ENCODE measurements around the gene ARHGEF37.

ARHGEF37 gene

DNA sequence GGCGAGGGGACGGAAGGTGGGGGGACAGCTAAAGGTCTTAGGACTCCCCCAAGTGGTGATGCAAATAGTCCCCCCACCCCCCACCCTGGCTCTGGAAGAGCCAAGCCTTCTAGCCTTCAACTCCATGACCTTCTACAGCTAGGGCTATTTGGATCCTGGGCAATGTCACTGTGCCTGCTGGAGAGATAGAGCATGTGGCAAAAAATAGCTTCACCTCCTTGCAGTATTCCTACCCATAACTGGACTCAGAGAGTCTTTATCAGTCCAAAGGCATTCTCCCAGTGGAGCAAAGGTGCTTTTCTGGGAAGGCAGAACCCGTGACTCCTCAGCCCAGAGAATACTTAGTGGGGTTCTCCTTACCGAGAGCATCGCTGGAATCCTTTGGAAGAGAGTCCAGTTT lies 100.0 kb downstream of the ARHGEF37 start:
- no peak for TF ChIP-seq ZFX (IDR thresholded peaks at IDR 0.05; ENCODE audit: borderline replicate concordance)
- TF ChIP-seq, protein P1, sequence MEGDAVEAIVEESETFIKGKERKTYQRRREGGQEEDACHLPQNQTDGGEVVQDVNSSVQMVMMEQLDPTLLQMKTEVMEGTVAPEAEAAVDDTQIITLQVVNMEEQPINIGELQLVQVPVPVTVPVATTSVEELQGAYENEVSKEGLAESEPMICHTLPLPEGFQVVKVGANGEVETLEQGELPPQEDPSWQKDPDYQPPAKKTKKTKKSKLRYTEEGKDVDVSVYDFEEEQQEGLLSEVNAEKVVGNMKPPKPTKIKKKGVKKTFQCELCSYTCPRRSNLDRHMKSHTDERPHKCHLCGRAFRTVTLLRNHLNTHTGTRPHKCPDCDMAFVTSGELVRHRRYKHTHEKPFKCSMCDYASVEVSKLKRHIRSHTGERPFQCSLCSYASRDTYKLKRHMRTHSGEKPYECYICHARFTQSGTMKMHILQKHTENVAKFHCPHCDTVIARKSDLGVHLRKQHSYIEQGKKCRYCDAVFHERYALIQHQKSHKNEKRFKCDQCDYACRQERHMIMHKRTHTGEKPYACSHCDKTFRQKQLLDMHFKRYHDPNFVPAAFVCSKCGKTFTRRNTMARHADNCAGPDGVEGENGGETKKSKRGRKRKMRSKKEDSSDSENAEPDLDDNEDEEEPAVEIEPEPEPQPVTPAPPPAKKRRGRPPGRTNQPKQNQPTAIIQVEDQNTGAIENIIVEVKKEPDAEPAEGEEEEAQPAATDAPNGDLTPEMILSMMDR (IDR thresholded peaks at IDR 0.05): no peak
- no peak overlapping the region for H3K27ac ChIP-seq

DNA sequence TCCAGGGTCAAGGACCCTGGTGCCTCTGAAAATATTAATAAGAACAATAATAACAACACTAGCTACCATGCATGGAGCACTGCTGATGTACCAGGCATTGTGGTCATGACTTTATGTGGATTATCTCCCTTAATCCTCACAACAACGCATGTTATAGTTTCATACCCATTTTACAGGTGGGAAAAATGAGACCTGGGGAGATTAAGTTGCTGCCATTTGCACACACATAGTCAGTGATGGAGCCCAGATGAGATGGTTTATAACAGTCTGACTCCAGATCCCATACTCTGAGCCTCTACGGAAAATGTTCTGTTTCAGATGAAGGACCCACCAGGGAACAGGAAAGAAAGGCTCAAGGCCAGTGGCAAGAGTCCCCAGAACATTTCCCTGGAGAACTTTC lies 100.6 kb downstream of the ARHGEF37 start:
- no peak overlapping the region for H3K27ac ChIP-seq
- TF ChIP-seq, protein P1 (IDR thresholded peaks at IDR 0.05): no peak
- no peak for TF ChIP-seq ZFX (IDR thresholded peaks at IDR 0.05; ENCODE audit: borderline replicate concordance)

DNA sequence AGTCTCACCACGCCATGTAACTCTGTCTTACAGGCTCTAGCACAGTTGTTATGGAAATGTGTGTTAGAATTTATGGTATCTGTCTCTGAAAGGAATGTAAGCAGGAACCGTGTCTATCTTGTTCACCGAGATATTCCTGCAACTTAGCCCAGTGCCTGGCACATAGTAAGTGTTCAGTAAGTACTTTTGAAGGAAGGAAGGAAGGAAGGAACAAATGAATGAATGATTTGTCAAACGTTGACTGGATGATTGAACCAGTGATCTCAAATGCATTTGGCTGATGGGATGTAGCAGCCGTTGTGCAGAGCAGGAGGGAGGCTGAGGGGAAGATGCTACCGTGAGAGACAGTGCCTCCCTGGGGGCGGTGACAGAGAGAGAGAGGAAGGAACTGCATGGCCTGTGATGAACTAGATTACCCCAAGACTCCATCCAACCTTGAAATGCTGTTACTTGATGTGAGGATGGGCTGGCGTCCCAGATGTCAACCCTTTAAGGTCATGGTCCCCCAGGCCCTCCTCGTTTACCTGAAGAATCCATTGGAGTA lies 101.3 kb downstream of the ARHGEF37 start:
- H3K27ac ChIP-seq: no peak overlapping the region
- TF ChIP-seq, protein P1 (IDR thresholded peaks at IDR 0.05): no peak
- TF ChIP-seq ZFX (IDR thresholded peaks at IDR 0.05; ENCODE audit: borderline replicate concordance): no peak

DNA sequence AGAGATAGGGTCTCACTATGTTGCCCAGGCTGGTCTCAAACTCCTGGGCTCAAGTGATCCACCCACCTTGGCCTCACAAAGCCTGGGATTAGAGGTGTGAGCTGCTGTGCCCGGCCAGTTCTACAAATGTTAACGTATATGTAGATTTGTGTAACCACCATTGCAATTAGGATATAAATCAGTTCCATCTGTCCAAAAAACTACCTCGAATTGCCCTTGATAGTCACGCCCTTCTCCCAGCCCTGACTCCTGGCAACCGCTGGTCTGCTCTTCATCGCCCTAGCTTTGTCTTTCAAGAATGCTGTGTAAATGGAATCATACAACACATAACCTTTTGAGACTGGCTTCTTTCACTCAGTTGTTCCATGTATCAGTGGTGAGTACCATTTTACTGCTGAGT lies 102.7 kb downstream of the ARHGEF37 start:
- no peak for TF ChIP-seq ZFX (IDR thresholded peaks at IDR 0.05; ENCODE audit: borderline replicate concordance)
- TF ChIP-seq, protein P1 (IDR thresholded peaks at IDR 0.05): no peak
- H3K27ac ChIP-seq: no peak overlapping the region

DNA sequence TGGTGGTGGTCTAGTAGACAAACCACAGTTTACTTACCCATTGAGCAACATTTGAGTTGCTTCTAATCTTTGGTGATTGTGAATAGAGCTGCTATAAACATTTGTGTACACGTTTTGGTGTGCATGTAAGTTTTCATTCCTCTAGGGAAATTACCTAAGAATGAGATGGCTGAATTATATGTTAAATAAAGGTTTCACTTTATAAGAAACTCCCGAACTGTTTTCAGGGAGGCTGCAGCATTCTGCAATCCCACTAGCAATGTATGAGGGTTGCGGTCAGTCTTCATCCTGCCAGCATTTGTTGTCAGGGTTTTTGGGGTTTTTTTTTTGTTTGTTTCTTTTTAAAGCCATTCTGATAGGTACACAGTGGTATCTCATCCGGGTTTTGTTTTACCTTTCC lies 103.1 kb downstream of the ARHGEF37 start:
- TF ChIP-seq, protein P1 (IDR thresholded peaks at IDR 0.05): no peak
- TF ChIP-seq ZFX (IDR thresholded peaks at IDR 0.05; ENCODE audit: borderline replicate concordance): no peak

More for the DNA sequence above, 103.1 kb downstream of the ARHGEF37 start:
- no peak overlapping the region for H3K27ac ChIP-seq
